MM.1S (cell line): ENCODE data around the gene BCAS4.

ENCODE experiments used
- DNase-seq: peaks from one replicate; pipeline ENCODE4 v3.0.0-alpha.2; 2015
- H2AFZ ChIP-seq: fragments of 300-600 bp; sonication (generic); 2 replicates; pipeline ENCODE4 v1.6.0; 2016; ENCODE audit warnings: antibody characterized with exemption, low read length
- H3F3A ChIP-seq: fragments of 300-600 bp; sonication (generic); 2 replicates; pipeline ENCODE4 v1.6.1; 2016; ENCODE audit warnings: mild to moderate bottlenecking, antibody characterized with exemption, low read length, moderate library complexity, mixed read lengths; ENCODE audit not compliant: insufficient read depth
- H3K27ac ChIP-seq: fragments of 300-600 bp; sonication (generic); 2 replicates; pipeline ENCODE4 v1.5.1; 2016; ENCODE audit warnings: mild to moderate bottlenecking, low read length
- H3K27me3 ChIP-seq: fragments of 300-600 bp; sonication (generic); replicated peaks from 2 replicates; pipeline ENCODE4 v1.6.0; 2016; ENCODE audit warnings: low read length; ENCODE audit not compliant: insufficient read depth
- H3K36me3 ChIP-seq: fragments of 300-600 bp; sonication (generic); replicated peaks from 2 replicates; pipeline ENCODE4 v1.6.1; 2016; ENCODE audit warnings: mild to moderate bottlenecking, low read length, mixed read lengths; ENCODE audit not compliant: insufficient read depth
- H3K4me1 ChIP-seq: fragments of 300-600 bp; sonication (generic); 2 replicates; pipeline ENCODE4 v1.6.1; 2016; ENCODE audit warnings: low read length, mixed read lengths
- H3K4me2 ChIP-seq: fragments of 300-600 bp; sonication (generic); 2 replicates; pipeline ENCODE4 v1.6.0; 2016; ENCODE audit warnings: low read depth, low read length
- H3K4me3 ChIP-seq: fragments of 300-600 bp; sonication (generic); 2 replicates; pipeline ENCODE4 v1.5.1; 2016; ENCODE audit warnings: low read length, mixed read lengths
- H3K79me2 ChIP-seq: fragments of 300-600 bp; sonication (generic); 2 replicates; pipeline ENCODE4 v1.6.1; 2016; ENCODE audit warnings: mixed run types, low read length, mixed read lengths
- H3K9ac ChIP-seq: fragments of 300-600 bp; sonication (generic); 2 replicates; pipeline ENCODE4 v1.6.1; 2016; ENCODE audit warnings: low read length, mixed read lengths
- H3K9me2 ChIP-seq: fragments of 300-600 bp; sonication (generic); replicated peaks from 2 replicates; pipeline ENCODE4 v1.6.1; 2016; ENCODE audit warnings: mild to moderate bottlenecking, low read length, mixed read lengths; ENCODE audit not compliant: insufficient read depth
- H3K9me3 ChIP-seq: fragments of 300-600 bp; sonication (generic); replicated peaks from 2 replicates; pipeline ENCODE4 v1.6.1; 2016; ENCODE audit warnings: mild to moderate bottlenecking, low read length, mixed read lengths; ENCODE audit not compliant: insufficient read depth
- H4K20me1 ChIP-seq: fragments of 300-600 bp; sonication (generic); 2 replicates; pipeline ENCODE4 v1.6.1; 2016; ENCODE audit warnings: mild to moderate bottlenecking, low read length, moderate library complexity, mixed read lengths; ENCODE audit not compliant: insufficient read depth
- CTCF ChIP-seq: fragments of 300-600 bp; sonication (generic); IDR thresholded peaks from 2 replicates; pipeline ENCODE4 v1.5.1; 2016; ENCODE audit warnings: antibody characterized with exemption, low read length, mixed read lengths
- EZH2 ChIP-seq: fragments of 300-600 bp; sonication (generic); optimal IDR thresholded peaks from 2 replicates; pipeline ENCODE3; 2017; ENCODE audit warnings: low read depth, mild to moderate bottlenecking, antibody characterized with exemption, low read length, mixed read lengths
- EZH2phosphoT487 ChIP-seq: fragments of 300-600 bp; sonication (generic); IDR thresholded peaks from 2 replicates; pipeline ENCODE4 v1.6.1; 2018; ENCODE audit warnings: antibody characterized with exemption, low read length

Gene BCAS4

GRCh38 chr20:50873585-50873984 is 78.7 kb downstream of the BCAS4 start:
- Histone ChIP-seq H3K9me2 (no peaks in the 10 kb centered on the region), H3F3A (no peaks in the 10 kb centered on the region), H2AFZ (no peak overlapping the region), H3K4me2 (no peak overlapping the region), H3K36me3 (no peaks in the 10 kb centered on the region), H3K27me3 (no peaks in the 10 kb centered on the region), H3K79me2 (no peaks in the 10 kb centered on the region), H4K20me1 (no peaks in the 10 kb centered on the region), H3K9ac (no peak overlapping the region), H3K9me3 (no peaks in the 10 kb centered on the region), H3K27ac (no peak overlapping the region), H3K4me1 (no peaks in the 10 kb centered on the region), H3K4me3 (no peak overlapping the region)
- no peak for DNase-seq
- TF ChIP-seq EZH2, result no peak
- no peak for TF ChIP-seq CTCF
- no peak for TF ChIP-seq EZH2phosphoT487

- no peaks in the 10 kb centered on the region for H3K36me3 ChIP-seq
- no peak for TF ChIP-seq EZH2
- no peak for TF ChIP-seq EZH2phosphoT487
- TF ChIP-seq CTCF, result no peak
- no peak overlapping the region for H2AFZ ChIP-seq
- no peak overlapping the region for H3K27ac ChIP-seq
- no peak overlapping the region for H3K9ac ChIP-seq
- H3K9me3 ChIP-seq, result no peaks in the 10 kb centered on the region
- H4K20me1 ChIP-seq, result no peaks in the 10 kb centered on the region
- H3K27me3 ChIP-seq, result no peaks in the 10 kb centered on the region
- no peak overlapping the region for H3K4me3 ChIP-seq
- H3K4me2 ChIP-seq, result no peak overlapping the region
- H3F3A ChIP-seq, result no peaks in the 10 kb centered on the region
- H3K4me1 ChIP-seq, result no peaks in the 10 kb centered on the region
- H3K9me2 ChIP-seq, result no peaks in the 10 kb centered on the region
- DNase-seq, result no peak
- H3K79me2 ChIP-seq, result no peaks in the 10 kb centered on the region
These were observed 79.4 kb downstream of the BCAS4 start for GRCh38 chr20:50874111-50874757.

GRCh38 chr20:50874758-50875665 is 80.2 kb downstream of the BCAS4 start:
- no peak for DNase-seq
- no peaks in the 10 kb centered on the region for H3K36me3 ChIP-seq
- H4K20me1 ChIP-seq, result no peaks in the 10 kb centered on the region
- H3K9me2 ChIP-seq, result no peaks in the 10 kb centered on the region
- TF ChIP-seq EZH2phosphoT487 (no peak), EZH2 (no peak), CTCF (no peak)
- no peak overlapping the region for H3K9ac ChIP-seq
- H3K27me3 ChIP-seq, result no peaks in the 10 kb centered on the region
- H3K4me3 ChIP-seq, result no peak overlapping the region
- no peaks in the 10 kb centered on the region for H3K9me3 ChIP-seq
- H3K27ac ChIP-seq, result no peak overlapping the region
- H3K79me2 ChIP-seq, result no peaks in the 10 kb centered on the region
- no peak overlapping the region for H2AFZ ChIP-seq
- no peaks in the 10 kb centered on the region for H3K4me1 ChIP-seq
- no peaks in the 10 kb centered on the region for H3F3A ChIP-seq
- H3K4me2 ChIP-seq, result no peak overlapping the region
